ENCODE data around the gene ASTN2.
"Not testable (repeated sequence)": the region's sequence is repeated elsewhere in the genome, so short reads cannot be mapped to it uniquely, and the experiment has no call there.

The ASTN2 gene

GRCh38 chr9:116899337-116900006 lies 515.4 kb downstream of the ASTN2 start:
- DNase-seq = no peak

DNA sequence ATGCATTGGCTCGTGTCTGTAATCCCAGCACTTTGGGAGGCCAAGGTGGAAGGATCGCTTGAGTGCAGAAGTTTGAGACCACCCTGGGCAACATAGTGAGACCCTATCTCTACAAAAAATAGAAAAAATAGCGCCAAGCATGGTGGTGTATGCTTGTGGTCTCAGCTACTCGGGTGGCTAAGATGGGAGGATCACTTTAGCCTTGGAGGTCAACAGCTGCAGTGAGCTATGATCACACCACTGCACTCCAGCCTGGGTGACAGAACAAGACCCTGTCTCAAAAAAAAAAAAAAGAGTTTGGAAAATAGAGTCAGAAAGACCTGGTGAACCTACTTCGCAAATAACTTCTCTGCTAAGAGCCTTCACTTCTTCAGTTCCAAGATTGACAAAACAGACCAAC lies 516.7 kb downstream of the ASTN2 start:
- DNase-seq = not testable (repeated sequence)

DNA sequence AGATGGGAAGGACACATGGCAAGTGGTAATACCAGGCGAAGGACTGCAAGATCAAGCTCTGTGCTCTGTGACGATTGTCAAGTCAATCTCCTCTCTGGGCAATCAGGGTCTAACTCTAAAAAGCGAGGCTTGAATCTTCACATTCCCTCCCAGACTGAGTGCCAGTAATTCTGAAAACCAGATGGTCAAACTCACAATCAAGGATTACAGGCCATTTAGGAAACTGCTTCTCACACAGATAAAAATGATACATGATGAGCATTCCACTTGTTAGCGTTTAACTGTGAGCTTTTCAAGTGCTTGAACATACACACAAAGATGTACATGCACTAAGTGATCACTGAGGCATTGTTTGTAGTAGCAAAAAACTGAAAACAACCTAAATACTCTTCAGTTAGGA lies 517.7 kb downstream of the ASTN2 start:
- no peak for DNase-seq

DNA sequence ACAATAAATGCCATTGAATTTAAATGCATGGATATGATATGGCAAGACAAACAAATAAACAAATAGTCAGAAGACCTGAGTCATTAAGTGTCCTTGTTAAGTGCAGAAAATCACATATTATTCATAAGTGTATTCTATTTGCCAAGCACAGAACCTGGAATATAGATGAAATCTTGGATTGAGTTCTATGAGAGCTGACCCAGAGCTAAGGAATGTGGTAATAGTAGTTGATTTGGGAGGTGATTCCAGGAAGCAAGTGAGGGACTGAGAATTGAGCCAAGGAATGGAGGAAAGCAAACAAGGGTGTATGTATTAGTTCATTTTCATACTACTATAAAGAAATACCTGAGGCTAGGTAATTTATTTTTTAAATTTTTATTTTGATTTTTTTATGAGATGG lies 518.9 kb downstream of the ASTN2 start:
- DNase-seq = no peak

- DNase-seq = no peak
These were observed 523.4 kb downstream of the ASTN2 start for GRCh38 chr9:116891424-116891823.

GRCh38 chr9:116888476-116888875 lies 526.4 kb downstream of the ASTN2 start:
- DNase-seq = not testable (repeated sequence)

GRCh38 chr9:116888066-116888465 lies 526.8 kb downstream of the ASTN2 start:
- no peak for DNase-seq

- DNase-seq = no peak
These were observed 531.2 kb downstream of the ASTN2 start for GRCh38 chr9:116883676-116884075.

GRCh38 chr9:116877072-116877471 lies 537.8 kb downstream of the ASTN2 start:
- no peak for DNase-seq

DNA sequence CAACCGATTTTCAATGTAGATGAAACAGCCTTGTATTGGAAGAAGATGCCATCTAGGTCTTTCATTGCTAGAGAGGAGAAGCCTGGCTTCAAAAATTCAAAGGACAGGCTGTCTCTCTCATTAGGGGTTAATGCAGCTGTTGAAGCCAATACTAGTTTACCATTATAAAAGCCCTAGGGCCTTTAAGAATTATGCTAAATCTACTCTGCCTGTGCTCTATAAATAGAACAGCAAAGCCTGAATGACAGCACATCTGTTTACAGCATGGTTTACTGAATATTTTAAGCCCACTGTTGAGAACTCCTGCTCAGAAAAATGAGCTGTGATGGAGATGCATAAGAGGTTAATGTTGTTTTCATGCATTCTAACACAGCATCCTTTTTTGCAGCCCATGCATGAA lies 539.3 kb downstream of the ASTN2 start:
- DNase-seq = no peak

GRCh38 chr9:116873937-116874914 lies 540.6 kb downstream of the ASTN2 start:
- no peak for DNase-seq

DNA sequence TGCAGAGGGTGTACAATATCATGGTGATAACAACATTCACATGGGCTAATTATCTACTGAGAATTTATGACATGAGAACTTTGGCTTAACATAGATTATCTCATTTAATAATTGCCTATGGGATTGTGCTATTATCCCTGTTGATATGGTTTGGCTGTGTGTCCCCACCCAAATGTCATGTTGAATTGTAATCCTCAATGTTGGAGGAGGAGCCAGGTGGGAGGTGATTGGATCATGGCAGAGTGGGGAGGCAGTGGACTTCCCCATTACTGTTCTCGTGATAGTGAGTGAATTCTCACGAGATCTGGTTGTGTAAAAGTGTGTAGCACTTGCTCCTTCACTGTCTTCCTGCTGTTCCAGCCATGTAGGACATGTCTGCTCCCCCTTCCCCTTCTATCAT lies 541.4 kb downstream of the ASTN2 start:
- no peak for DNase-seq

- no peak for DNase-seq
These were observed 544.3 kb downstream of the ASTN2 start for GRCh38 chr9:116870566-116870965.

- DNase-seq = no peak
These were observed 546.7 kb downstream of the ASTN2 start for GRCh38 chr9:116868201-116868600.

GRCh38 chr9:116861321-116861720 lies 553.5 kb downstream of the ASTN2 start:
- no peak for DNase-seq

DNA sequence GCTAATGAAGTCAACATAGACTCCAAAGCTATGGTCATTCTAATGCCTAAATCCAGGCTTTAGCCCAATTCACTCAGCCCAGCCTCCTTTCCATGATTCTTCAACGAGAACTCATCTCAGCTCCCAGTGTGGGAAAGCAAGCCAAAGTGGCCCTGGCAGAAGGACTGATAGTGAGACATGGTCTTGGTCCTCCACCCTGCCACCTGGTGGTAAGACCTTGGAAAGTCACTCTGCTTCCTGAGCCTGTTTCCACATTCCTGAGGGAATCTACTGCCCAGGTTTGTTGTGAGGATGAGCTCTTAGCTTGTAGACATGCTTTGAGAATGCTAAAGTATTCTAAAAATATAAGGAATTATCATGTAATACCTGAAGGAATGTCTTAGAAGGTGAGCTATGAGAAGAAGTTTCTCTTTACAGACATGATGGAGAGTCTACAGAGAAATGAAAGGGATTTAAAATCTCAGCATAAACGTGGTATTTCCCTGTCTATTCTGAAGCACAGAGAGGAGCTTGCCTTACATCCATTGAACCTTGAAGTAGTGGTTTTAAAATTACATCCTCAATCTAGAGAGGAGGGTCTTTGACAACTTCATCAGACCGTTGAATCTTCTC lies 554.2 kb downstream of the ASTN2 start:
- DNase-seq = no peak

- DNase-seq = no peak
These were observed 555.1 kb downstream of the ASTN2 start for GRCh38 chr9:116859763-116860162.

DNA sequence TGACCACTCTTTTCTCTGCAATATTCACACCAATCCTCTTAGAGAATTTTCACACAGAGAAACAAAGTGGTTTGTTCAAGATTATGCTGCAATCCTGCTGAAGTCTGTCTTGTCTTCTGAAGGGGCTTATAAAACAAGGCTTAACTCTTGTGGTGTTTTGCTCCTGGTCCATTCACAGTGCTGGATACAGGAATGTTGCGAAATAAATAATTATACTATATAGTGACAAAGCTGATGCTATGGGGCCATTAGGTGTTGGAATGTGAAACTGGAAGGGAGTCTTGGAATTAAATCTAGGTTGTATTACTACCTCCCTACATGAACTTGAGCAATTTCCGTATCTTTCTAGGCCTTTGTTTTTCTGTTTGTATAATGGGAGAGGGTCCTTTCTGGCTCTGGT lies 557.5 kb downstream of the ASTN2 start:
- no peak for DNase-seq

- no peak for DNase-seq
These were observed 558.8 kb downstream of the ASTN2 start for GRCh38 chr9:116855881-116856662.

DNA sequence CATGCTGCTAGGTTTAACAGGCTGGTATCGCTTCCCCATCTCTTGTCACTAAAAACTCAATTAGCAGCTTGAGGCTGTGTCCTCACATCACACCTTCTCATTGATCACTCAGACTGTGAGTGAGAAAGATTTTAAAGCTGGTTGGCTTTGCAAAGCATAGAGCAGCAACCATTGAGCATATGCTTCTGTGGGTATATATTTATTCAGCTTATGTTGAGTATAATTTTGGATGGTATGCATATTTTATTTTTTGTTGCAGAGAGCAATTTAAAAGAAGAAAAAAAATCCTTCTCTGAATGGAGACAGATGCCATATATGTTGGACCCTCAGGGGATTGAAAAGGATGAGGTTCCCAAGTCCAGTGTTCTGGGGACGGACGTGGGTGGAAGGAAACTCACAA lies 565.1 kb downstream of the ASTN2 start:
- no peak for DNase-seq

DNA sequence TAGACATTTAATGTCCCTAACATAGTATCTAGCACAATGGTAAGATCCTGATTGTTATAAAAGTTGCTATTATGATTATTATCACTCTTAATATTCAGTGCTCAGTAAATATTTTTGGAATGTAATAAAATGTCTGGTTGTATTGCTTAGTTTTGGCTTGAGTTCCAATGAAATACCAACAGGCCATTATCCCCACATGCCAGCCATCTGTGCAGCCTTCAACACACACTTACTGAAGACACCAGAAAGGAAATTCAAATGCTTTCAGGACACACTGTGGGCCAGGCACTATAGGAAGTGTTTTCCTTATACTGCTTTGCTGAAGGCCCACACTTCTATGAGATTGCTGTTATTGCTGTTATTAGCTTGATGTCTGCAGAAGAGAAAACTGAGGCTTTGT lies 570.2 kb downstream of the ASTN2 start:
- DNase-seq = no peak

- no peak for DNase-seq
These were observed 570.8 kb downstream of the ASTN2 start for GRCh38 chr9:116843863-116844620.

Data from stimulated activated CD4-positive, alpha-beta T cell treated with anti-CD3 and anti-CD28 coated beads, Interleukin-4, amount 100 ng/mL, for 4 hours (primary cell).